ENCODE data around the gene CDC25A. TPM values are rescaled to one million over a fixed set of nuclear protein-coding genes. Genes with fewer than 3 reads are reported as not detected.

The CDC25A gene
- total RNA-seq = 10 to 100 TPM; 30.3 to 31.3 TPM

DNA sequence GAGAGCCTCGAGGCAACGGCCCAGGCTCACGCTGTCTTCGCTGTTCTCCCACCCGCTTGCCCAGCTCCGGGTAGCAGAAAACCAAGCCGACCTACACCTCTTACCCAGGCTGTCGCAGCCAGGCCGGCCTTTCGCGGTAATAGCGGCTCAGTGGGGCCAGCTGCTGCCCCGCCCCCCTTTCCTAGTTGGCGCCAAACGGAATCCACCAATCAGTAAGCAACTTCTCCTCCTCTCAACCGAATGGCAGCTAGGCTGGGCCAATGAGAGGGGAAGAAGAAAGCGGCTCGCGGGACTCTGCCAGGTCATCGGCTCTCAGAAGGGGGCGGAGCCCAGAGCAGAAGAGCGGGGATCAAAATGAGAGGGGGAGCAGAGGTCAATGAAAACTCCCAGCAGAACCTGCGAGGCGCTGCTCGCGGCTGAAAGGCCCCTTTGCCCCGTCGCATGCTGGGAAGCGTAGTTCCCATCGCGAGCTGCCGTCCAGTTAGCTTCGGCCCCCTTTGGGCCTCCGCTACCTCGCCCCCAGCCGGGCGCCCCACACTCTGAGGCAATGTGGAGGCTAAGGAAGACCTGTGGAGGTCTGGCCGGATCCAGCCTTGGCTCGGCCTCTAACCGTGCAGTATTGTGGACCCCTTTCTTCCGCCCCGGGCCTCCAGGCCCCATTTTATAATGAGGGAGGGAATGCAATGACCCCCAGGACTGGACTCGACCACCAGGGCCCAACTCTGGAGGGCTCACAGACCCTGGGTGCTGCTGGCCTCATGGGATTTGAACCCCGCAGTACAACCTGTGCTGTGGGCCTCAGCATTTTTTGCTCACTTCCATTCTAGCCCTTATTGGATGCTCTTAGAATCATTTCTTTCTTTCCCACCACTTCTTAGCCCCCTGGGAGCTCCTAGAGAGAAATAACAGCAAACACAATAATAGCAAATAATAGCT lies at the start of gene CDC25A:
CDC25A (minus strand) TSS at position 152 of the 936 bp plus-strand sequence. CDS start 470 bp downstream, outside the sequence.
- H3K36me3 Mint-ChIP-seq (ENCODE audit: low read depth) = peaks cover 37% of the 10 kb centered on the region
- ChIA-PET CTCF (interaction anchor here (0.9 to 4.5 kb wide), 4 partner anchors 17 to 248 kb away, joined by 3 to 31 read pairs (median 4); partner anchors contain the start of gene ZNF589), POLR2A (interaction anchor here (0.7 to 2.0 kb wide), 9 partner anchors 52 to 363 kb away, joined by 3 to 10 read pairs (median 3); partner anchors contain the start of genes CCDC51 and ZNF589)
- peaks cover 33% of the 10 kb centered on the region for H3K4me1 Mint-ChIP-seq (ENCODE audit: low read depth)
- peak within 1 kb of the TSS; percentile 91 for H3K4me3 Mint-ChIP-seq
- no peaks in the 10 kb centered on the region for H3K9me3 Mint-ChIP-seq (ENCODE audit: insufficient read depth)
- DNase-seq = peak; percentile 99
- peak within 1 kb of the TSS; percentile 87 for H3K27ac Mint-ChIP-seq
- peak; percentile 99 for ATAC-seq
- H3K27me3 Mint-ChIP-seq (ENCODE audit: low read depth) = no peaks in the 10 kb centered on the region

DNA sequence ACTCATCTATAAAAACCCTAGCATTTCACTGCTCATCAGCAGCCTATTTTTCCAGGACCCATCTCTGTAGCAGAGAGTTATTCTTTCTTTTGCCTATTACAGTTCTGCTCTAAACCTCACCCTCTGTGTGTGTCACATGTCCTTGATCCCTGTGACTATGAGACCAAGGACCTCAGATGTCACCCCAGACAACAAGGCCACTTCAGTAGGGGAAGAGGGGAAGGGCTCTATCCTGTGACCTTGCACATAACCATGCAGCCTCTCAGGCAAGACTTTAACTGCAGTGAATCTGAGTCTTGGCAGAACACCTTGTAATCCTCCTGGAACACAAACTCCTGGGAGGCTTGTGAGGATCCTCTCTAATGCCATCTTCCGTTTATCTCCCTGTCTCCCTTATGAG lies 48.3 kb upstream of the CDC25A start:
- ATAC-seq = no peak
- no peaks in the 10 kb centered on the region for H3K9me3 Mint-ChIP-seq (ENCODE audit: insufficient read depth)
- H3K27ac Mint-ChIP-seq = no peak overlapping the region
- DNase-seq = no peak
- H3K4me3 Mint-ChIP-seq = no peak overlapping the region
- ChIA-PET CTCF (interaction anchor here (9.8 kb wide), 1 partner anchor 200 kb away, joined by 79 read pairs; no protein-coding TSS in a partner anchor), POLR2A (no interaction called here)
- no peaks in the 10 kb centered on the region for H3K36me3 Mint-ChIP-seq (ENCODE audit: low read depth)
- peaks cover 16% of the 10 kb centered on the region for H3K4me1 Mint-ChIP-seq (ENCODE audit: low read depth)
- H3K27me3 Mint-ChIP-seq (ENCODE audit: low read depth) = no peaks in the 10 kb centered on the region

DNA sequence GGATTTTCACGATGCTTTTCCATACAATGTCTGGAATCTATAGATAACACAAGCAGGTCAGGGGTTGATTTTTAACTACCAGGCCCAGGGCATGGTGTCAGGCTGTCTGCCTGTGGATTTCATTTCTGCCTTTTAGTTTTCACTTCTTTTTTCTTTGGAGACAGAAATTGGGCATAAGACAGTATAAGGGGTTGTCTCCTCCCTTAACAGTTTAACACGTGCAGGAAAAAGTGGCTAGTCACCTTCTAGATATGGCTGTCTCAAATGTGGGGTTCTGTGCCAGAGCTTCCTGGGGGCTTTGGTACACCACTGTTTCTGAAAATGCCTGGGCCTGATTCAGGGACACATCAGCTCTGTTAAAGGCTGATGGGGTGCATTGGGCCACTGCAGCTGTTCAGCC lies 45.3 kb upstream of the CDC25A start:
- Mint-ChIP-seq H3K4me1 (ENCODE audit: low read depth) (peaks cover 7% of the 10 kb centered on the region), H3K27ac (no peak overlapping the region), H3K9me3 (ENCODE audit: insufficient read depth) (no peaks in the 10 kb centered on the region), H3K4me3 (no peak overlapping the region), H3K27me3 (ENCODE audit: low read depth) (no peaks in the 10 kb centered on the region), H3K36me3 (ENCODE audit: low read depth) (no peaks in the 10 kb centered on the region)
- POLR2A ChIA-PET = no interaction called here
- no peak for ATAC-seq
- CTCF ChIA-PET = interaction anchor here (2.4 to 9.8 kb wide), 2 partner anchors 35 to 203 kb away, joined by 10 to 79 read pairs; no protein-coding TSS in a partner anchor
- no peak for DNase-seq

DNA sequence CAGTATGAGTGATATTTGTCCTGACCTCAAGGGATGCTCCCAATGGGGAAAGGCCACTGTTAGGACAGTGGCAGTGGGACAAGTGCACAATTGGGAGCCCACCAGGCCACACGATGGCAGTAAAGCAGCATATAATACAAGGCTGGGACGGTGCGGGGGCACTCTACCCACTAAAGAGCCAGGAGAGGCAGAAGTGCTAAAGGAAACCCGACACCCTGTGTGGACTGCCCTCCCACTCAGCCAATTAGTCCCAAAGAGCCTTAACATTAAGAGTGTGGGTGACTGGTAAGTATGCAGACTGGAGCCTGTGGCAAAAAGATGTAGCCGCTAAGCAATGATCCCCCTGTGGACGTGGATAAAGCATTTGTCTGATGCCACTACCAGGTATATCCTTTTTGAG lies 44.5 kb upstream of the CDC25A start:
- POLR2A ChIA-PET = interaction anchor here (1.5 kb wide), 1 partner anchor 8 kb away, joined by 7 read pairs; the partner anchor contains the start of gene ZNF589
- no peaks in the 10 kb centered on the region for H3K27me3 Mint-ChIP-seq (ENCODE audit: low read depth)
- CTCF ChIA-PET = interaction anchor here (0.9 to 9.8 kb wide), 6 partner anchors 9 to 216 kb away, joined by 3 to 79 read pairs (median 4); partner anchors contain the start of genes CAMP, CCDC51, TMA7 and ZNF589
- H3K9me3 Mint-ChIP-seq (ENCODE audit: insufficient read depth) = no peaks in the 10 kb centered on the region
- peak; percentile 98 for ATAC-seq
- H3K27ac Mint-ChIP-seq = no peak overlapping the region
- DNase-seq = peak; percentile 76
- no peaks in the 10 kb centered on the region for H3K36me3 Mint-ChIP-seq (ENCODE audit: low read depth)
- peaks cover 7% of the 10 kb centered on the region for H3K4me1 Mint-ChIP-seq (ENCODE audit: low read depth)
- H3K4me3 Mint-ChIP-seq = no peak overlapping the region

DNA sequence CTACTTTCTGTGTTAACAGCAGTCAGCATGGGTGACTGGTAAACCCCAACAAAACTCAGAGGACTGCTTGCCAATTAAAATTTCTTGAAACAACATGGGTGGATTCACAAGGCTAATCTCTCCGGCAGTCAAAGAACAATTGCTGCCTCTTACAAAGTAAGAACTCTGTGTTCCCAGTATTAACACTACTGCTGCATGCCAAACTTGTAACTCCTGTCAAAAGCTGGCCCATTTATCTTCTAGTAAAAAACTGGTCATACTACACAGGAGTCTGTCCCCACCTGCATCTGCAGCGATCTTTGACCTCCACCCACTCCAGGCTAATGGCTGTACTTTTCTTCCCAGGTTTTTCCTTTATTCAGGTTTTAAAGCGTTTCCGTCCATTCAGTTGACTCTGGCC lies 44.0 kb upstream of the CDC25A start:
- Mint-ChIP-seq H3K27ac (no peak overlapping the region), H3K27me3 (ENCODE audit: low read depth) (no peaks in the 10 kb centered on the region), H3K9me3 (ENCODE audit: insufficient read depth) (no peaks in the 10 kb centered on the region), H3K4me3 (no peak overlapping the region), H3K4me1 (ENCODE audit: low read depth) (peaks cover 9% of the 10 kb centered on the region), H3K36me3 (ENCODE audit: low read depth) (no peaks in the 10 kb centered on the region)
- ChIA-PET CTCF (interaction anchor here (0.9 to 9.8 kb wide), 6 partner anchors 9 to 217 kb away, joined by 3 to 79 read pairs (median 4); partner anchors contain the start of genes CAMP, CCDC51, TMA7 and ZNF589), POLR2A (interaction anchor here (1.5 kb wide), 1 partner anchor 9 kb away, joined by 7 read pairs; the partner anchor contains the start of gene ZNF589)
- DNase-seq = no peak
- no peak for ATAC-seq

DNA sequence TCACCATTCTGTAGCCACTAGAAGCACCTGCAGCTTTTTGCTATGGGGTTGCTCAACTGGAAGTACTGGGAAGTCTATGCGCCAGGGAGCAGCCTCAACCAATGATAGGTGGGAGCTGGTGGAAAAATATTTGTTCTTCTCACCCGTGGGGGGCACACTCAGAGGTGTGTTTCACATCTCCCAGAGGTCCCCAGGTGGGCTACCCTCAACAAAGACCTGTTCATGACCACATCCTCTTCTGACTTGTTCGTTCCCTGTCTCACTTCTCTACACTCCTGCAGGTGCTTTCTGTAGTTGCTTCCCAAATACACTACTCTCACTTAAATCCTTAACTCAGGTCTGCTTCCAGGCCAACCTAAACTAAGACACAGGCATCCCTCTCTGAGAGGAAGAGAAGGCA lies 38.7 kb upstream of the CDC25A start:
- ATAC-seq (no peak), DNase-seq (no peak)
- Mint-ChIP-seq H3K9me3 (ENCODE audit: insufficient read depth) (no peaks in the 10 kb centered on the region), H3K36me3 (ENCODE audit: low read depth) (no peaks in the 10 kb centered on the region), H3K4me1 (ENCODE audit: low read depth) (peaks cover 11% of the 10 kb centered on the region), H3K27ac (no peak overlapping the region), H3K4me3 (no peak overlapping the region), H3K27me3 (ENCODE audit: low read depth) (no peaks in the 10 kb centered on the region)
- ChIA-PET CTCF (interaction anchor here (1.4 to 4.1 kb wide), 3 partner anchors 32 to 209 kb away, joined by 4 to 24 read pairs (median 4); no protein-coding TSS in a partner anchor), POLR2A (interaction anchor here (1.9 kb wide), 1 partner anchor 14 kb away, joined by 8 read pairs; the partner anchor contains the start of gene ZNF589)

DNA sequence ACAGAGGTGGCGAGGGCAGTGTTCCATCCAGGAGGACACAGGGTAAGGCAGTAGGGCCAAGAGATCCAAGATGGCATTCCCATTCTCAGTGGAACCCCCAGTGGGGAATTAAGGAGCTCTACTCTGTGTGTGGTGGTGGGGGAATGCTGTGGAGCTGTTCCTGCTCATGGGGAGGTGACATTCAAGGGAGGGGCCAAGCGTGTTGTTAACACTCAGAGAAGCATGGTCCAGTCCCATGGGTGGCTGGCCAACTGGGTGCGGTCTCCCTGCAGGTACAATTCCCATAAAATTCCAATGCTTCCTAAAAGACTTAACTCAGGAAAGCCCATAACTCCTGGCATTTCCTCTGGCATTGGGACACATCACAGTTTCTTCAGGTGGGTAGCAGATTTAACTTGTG lies 37.4 kb upstream of the CDC25A start:
- H3K4me1 Mint-ChIP-seq (ENCODE audit: low read depth) = peaks cover 11% of the 10 kb centered on the region
- H3K9me3 Mint-ChIP-seq (ENCODE audit: insufficient read depth) = no peaks in the 10 kb centered on the region
- no peak overlapping the region for H3K27ac Mint-ChIP-seq
- H3K4me3 Mint-ChIP-seq = no peak overlapping the region
- ChIA-PET CTCF (interaction anchor here (0.8 to 4.1 kb wide), 2 partner anchors 14 to 210 kb away, joined by 3 to 24 read pairs; no protein-coding TSS in a partner anchor), POLR2A (interaction anchor here (0.5 to 1.0 kb wide), 2 partner anchors 215 to 246 kb away, joined by 3 read pairs; no protein-coding TSS in a partner anchor)
- H3K27me3 Mint-ChIP-seq (ENCODE audit: low read depth) = no peaks in the 10 kb centered on the region
- H3K36me3 Mint-ChIP-seq (ENCODE audit: low read depth) = no peaks in the 10 kb centered on the region
- no peak for ATAC-seq
- no peak for DNase-seq

DNA sequence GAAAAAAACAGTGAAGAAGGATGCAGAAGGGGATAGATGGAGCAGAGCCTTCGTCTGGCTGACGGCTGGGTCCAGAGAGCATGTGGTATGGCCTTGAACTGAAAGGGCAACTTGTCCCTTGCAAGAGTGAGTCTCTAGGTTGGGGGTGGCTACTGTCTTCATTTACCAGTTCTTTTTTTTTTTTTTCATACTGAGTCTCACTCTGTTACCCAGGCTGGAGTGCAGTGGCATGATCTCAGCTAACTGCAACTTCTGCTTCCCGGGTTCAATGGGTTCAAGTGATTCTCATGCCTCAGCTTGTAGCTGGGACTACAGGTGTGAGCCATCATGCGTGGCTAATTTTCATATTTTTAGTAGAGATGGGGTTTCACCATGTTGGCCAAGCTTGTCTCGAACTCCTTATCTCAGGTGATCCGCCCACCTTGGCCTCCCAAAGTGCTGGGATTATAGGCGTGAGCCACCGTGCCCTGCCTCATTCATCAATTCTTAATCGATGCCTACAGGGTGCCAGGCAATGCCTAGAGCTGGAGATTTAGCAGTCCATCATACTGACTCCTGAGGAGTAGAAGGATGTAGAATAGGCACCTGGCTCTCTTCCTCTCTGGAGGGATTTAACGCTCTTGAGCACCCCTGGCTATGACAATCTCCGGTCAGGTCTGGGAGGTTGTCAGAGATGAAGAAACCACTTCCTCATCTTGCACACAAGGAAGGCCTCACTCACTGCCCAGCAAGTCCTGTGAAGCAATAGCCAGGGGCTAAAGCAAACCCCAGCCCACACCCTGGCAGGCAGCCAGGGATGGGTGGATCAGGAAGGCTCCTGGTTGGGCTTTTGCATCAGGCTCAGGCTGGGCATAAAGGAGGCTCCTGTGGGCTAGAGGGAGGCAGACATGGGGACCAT lies 34.6 kb upstream of the CDC25A start, which contains the start of gene CAMP:
CAMP (plus strand) TSS at position 880 of the 898 bp plus-strand sequence; CDS start at position 897, 17 bp downstream.
- Mint-ChIP-seq H3K36me3 (ENCODE audit: low read depth) (no peaks in the 10 kb centered on the region), H3K27ac (no peak within 1 kb of the TSS)
- POLR2A ChIA-PET = no interaction called here

DNA sequence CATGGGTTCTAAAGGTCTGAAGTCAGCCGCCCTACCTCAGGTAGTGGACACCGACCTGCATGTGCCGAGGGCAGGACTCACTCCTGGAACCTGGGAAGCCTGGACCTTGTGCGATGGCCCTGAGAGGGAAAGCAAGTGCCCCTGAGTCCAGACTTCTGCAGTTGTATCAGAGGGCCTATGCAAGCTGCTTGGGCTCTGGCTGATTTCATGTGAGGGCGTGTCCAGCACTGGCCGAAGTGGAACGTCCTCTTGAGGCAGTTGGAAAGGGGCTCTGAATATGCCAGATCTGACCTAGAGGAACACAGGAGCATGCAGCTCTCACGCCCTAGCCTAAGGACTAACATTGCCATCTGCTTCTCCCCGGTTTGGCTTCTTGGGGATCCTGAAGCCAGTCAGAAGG lies 32.5 kb upstream of the CDC25A start:
- H3K4me1 Mint-ChIP-seq (ENCODE audit: low read depth) = peaks cover 2% of the 10 kb centered on the region

More for the DNA sequence above, 34.6 kb upstream of the CDC25A start, which contains the start of gene CAMP:
- no peak within 1 kb of the TSS for H3K4me3 Mint-ChIP-seq
- H3K9me3 Mint-ChIP-seq (ENCODE audit: insufficient read depth) = no peaks in the 10 kb centered on the region
- H3K27me3 Mint-ChIP-seq (ENCODE audit: low read depth) = no peaks in the 10 kb centered on the region
- no peak for ATAC-seq
- H3K4me1 Mint-ChIP-seq (ENCODE audit: low read depth) = peaks cover 11% of the 10 kb centered on the region
- CTCF ChIA-PET = interaction anchor here (1.6 kb wide), 1 partner anchor 9 kb away, joined by 4 read pairs; no protein-coding TSS in a partner anchor
- DNase-seq = no peak

DNA sequence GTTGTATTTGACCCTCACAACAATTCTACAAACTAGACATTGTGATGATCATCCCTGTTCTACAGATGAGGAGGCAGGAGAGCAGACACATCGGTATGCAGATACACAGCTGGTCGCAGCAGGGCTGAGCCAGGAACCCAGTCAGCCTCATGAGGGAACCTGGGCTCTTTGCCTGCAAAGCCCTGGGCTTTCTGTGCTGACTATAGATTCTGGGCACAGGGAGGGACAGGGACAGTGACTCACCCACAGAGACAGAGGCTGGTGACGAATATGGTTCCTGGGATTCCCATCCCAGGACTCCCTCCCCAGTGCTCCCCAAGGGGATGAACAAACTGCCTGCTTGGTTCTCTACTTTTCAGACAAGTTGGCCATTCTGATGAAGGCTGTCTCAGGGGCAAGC lies 31.3 kb upstream of the CDC25A start:
- DNase-seq = no peak
- H3K4me1 Mint-ChIP-seq (ENCODE audit: low read depth) = peaks cover 2% of the 10 kb centered on the region
- H3K4me3 Mint-ChIP-seq = no peak overlapping the region
- POLR2A ChIA-PET = no interaction called here
- H3K27me3 Mint-ChIP-seq (ENCODE audit: low read depth) = no peaks in the 10 kb centered on the region
- H3K27ac Mint-ChIP-seq = no peak overlapping the region
- no peaks in the 10 kb centered on the region for H3K9me3 Mint-ChIP-seq (ENCODE audit: insufficient read depth)
- no peak for ATAC-seq
- CTCF ChIA-PET = interaction anchor here (0.6 kb wide), 1 partner anchor 25 kb away, joined by 3 read pairs; no protein-coding TSS in a partner anchor
- no peaks in the 10 kb centered on the region for H3K36me3 Mint-ChIP-seq (ENCODE audit: low read depth)

More for the DNA sequence above, 32.5 kb upstream of the CDC25A start:
- ChIA-PET CTCF (no interaction called here), POLR2A (no interaction called here)
- Mint-ChIP-seq H3K9me3 (ENCODE audit: insufficient read depth) (no peaks in the 10 kb centered on the region), H3K27me3 (ENCODE audit: low read depth) (no peaks in the 10 kb centered on the region), H3K27ac (no peak overlapping the region), H3K4me3 (no peak overlapping the region), H3K36me3 (ENCODE audit: low read depth) (no peaks in the 10 kb centered on the region)
- ATAC-seq (no peak), DNase-seq (no peak)

DNA sequence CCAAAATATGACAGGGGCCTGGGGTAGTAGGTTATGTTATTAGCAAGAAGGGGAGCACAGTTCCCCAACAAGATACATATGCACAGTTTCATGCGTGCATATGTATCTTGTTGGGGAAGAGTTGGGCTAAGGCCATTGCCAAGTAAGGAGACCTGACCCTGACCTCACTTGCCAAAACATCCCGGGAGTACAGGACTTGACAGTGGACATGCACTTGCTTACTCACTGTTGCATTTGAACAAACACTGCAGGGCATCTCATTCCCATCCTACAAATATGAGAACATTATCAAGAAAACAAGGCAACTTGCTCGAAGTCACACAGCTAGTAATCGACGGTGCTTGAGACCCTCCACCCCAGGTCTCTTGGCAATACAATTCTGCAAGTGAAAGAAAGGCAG lies 30.3 kb upstream of the CDC25A start:
- Mint-ChIP-seq H3K27me3 (ENCODE audit: low read depth) (no peaks in the 10 kb centered on the region), H3K4me1 (ENCODE audit: low read depth) (no peaks in the 10 kb centered on the region), H3K36me3 (ENCODE audit: low read depth) (no peaks in the 10 kb centered on the region), H3K27ac (no peak overlapping the region), H3K9me3 (ENCODE audit: insufficient read depth) (no peaks in the 10 kb centered on the region), H3K4me3 (no peak overlapping the region)
- ATAC-seq (no peak), DNase-seq (no peak)
- POLR2A ChIA-PET = interaction anchor here (0.5 kb wide), 1 partner anchor 9 kb away, joined by 3 read pairs; no protein-coding TSS in a partner anchor
- CTCF ChIA-PET = no interaction called here
